ENCODE data around the gene EGFL7. TPM values are rescaled to one million over a fixed set of nuclear protein-coding genes. Genes with fewer than 3 reads are reported as not detected.
"Not testable (repeated sequence)": the region's sequence is repeated elsewhere in the genome, so short reads cannot be mapped to it uniquely, and the experiment has no call there.

Gene EGFL7
- polyA plus RNA-seq, 4 donors = 29.0 to 79.5 (median 44.5) TPM

DNA sequence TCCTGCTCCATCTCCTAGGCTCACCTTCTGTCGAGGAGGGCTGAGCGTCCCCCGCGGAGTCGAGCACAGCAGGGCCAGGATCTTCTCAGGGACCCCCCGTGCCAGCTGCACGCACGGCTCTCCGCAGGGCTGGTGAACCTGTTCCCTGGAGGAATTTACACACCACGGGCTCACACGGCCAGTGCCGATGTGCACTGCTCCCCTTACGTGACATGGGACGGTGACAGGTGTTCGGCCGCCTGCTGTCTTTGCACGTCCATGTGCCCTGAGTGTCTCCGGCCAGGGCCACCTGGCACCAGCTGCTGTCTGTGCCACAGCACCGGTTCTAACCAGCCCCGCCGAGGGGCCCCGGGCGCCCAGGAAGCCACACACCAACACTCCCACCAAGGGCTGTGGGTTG, 33.2 kb downstream of the EGFL7 start:
- no peak for DNase-seq (ENCODE audit: low read depth in 4 of 4, low spot score in 3 of 4)

DNA sequence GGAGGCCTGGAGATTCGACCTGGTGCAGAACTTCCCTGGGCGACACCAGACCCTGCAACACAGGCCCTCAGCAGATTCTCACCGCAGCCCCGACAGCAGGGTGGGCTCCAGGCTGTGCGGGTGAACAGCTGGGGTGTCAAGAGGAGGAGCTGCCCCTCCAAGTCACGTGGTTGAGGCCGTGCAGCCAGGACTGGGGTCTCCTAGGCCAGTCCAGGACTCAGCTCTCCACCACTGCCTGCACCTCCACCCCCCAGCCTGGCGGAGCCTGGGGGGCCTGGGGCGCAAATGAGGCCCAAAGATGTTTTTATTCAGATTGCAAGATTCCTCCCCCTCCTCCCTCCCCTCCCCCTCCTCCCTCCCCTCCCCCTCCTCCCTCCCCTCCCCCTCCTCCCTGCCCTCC, 33.8 kb downstream of the EGFL7 start:
- DNase-seq (ENCODE audit: low read depth in 4 of 4, low spot score in 3 of 4) = no peak

GRCh38 chr9:136697146-136697820, 34.6 kb downstream of the EGFL7 start:
- DNase-seq (ENCODE audit: low read depth in 4 of 4, low spot score in 3 of 4) = no peak

- no peak for DNase-seq (ENCODE audit: low read depth in 4 of 4, low spot score in 3 of 4)
These were observed 35.3 kb downstream of the EGFL7 start for GRCh38 chr9:136697821-136698526.

DNA sequence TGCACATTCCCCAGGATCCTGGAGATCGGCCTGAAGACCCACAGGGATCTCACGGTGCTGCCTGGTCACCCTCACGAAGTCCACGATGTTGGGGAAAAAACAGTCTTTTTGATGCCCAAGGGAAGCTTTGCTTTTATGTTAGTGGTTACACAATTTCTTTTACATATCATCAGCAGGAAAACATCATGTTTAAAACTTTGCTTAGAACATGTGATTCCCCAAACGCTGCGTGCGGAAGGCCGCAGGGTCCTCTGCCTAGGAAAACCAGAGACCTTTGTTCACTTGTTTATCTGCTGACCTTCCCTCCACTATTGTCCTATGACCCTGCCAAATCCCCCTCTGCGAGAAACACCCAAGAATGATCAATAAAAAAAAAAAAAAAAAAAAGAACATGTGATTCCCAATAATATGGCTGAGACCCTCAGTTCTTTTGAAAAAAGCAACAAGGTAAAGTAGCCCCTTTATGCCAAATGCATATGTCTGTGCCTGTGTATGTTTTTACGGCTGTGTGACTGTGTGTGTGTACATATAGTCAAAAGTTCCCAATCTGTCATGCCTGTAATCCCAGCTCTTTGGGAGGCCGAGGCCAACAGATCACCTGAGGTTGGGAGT, 36.0 kb downstream of the EGFL7 start:
- no peak for DNase-seq (ENCODE audit: low read depth in 4 of 4, low spot score in 3 of 4)

DNA sequence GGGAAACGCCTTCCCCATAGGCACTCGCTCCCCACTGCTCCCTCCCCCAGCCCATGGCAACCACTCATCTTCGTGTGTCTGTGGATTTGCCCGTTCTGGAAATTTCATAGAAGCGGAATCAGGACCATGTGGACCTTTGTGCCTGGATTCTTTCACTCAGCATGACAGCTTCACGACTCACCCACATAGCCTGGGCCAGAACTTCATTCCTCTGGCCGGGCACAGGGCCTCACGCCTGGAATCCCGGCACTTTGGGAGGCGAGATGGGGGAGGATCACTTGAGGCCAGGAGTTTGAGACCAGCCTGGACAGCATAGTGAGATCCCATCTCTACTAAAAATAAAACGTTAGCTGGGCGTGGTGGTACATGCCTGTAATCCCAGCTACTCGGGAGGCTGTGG, 37.6 kb downstream of the EGFL7 start:
- DNase-seq (ENCODE audit: low read depth in 4 of 4, low spot score in 3 of 4) = no peak

DNA sequence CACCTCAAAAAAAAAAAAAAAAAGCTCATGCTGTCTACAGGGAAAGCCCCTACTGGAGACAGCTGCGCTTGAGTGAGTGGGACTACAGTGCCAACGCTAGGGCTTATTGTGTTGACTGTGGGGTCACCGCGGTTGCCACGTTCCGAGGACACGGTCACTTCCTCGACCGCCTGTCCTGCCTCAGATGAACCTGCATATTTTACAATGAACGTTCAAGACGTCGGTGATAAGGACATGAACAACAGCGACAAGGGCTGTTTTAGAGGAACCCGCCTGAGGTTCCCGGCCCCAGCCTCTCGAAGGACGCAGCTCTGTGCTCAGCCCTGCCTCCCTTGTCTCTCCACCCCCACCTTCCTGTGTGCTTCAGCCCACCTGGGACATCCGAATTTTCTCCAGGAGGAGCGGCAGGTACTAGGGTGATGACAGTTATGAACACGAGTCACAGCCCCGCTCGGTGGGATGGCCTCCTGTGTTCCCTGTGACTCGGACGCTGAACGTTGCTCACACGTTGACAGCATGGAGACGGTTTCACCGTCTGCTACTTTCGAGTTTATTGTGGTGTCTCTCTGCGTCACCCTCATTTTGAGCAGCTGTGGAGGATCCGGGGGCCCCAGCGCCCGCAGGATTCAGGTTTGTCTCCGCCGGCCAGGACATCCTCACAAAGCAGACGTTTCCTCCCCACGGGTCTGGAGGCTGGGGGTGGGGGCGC, 38.4 kb downstream of the EGFL7 start:
- no peak for DNase-seq (ENCODE audit: low read depth in 4 of 4, low spot score in 3 of 4)

DNA sequence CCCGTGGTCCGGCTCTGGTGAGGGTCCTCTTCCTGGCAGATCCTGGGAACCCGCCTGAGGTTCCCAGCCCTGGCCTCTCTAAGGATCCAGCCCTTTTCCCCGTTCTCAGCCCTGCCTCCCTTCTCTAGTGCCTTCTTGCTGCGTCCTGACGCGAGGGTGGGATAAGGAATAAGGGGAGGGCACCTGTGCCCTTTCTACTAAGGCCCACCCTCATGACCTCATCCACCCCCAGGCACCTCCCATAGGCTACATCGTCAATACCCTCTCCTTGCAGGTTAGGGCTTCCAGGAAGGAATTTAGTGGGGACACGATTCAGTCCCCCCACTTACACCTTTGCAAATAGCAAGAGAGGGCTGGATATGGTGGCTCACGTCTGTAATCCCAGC, 38.9 kb downstream of the EGFL7 start:
- no peak for DNase-seq (ENCODE audit: low read depth in 4 of 4, low spot score in 3 of 4)

GRCh38 chr9:136703276-136703860, 40.7 kb downstream of the EGFL7 start:
- no peak for DNase-seq (ENCODE audit: low read depth in 4 of 4, low spot score in 3 of 4)

GRCh38 chr9:136704741-136705140, 42.0 kb downstream of the EGFL7 start:
- not testable (repeated sequence) for DNase-seq (ENCODE audit: low read depth in 4 of 4, low spot score in 3 of 4)

DNA sequence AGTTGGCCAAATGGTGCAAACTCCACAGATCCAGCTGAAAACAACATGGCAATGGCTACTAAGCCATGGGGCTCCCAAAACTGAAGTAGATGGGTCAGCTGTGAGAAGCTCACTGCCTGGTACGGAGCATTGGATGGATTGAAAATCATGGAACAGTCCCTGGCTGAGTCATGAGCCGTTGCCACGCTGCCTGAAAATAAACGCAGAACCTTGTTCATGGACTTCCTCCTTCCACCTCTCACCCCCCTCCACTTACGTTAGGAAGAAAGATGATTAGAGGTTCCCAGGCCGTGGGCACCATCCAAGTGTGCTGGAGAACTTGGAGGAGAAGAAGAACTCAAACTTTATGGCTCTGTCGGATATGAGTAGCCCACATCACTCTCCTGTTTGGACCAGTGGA, 42.8 kb downstream of the EGFL7 start:
- DNase-seq (ENCODE audit: low read depth in 4 of 4, low spot score in 3 of 4) = no peak

- no peak for DNase-seq (ENCODE audit: low read depth in 4 of 4, low spot score in 3 of 4)
These were observed 44.3 kb downstream of the EGFL7 start for GRCh38 chr9:136707011-136707410.

- DNase-seq (ENCODE audit: low read depth in 4 of 4, low spot score in 3 of 4) = no peak
These were observed 45.3 kb downstream of the EGFL7 start for GRCh38 chr9:136707849-136708517.

DNA sequence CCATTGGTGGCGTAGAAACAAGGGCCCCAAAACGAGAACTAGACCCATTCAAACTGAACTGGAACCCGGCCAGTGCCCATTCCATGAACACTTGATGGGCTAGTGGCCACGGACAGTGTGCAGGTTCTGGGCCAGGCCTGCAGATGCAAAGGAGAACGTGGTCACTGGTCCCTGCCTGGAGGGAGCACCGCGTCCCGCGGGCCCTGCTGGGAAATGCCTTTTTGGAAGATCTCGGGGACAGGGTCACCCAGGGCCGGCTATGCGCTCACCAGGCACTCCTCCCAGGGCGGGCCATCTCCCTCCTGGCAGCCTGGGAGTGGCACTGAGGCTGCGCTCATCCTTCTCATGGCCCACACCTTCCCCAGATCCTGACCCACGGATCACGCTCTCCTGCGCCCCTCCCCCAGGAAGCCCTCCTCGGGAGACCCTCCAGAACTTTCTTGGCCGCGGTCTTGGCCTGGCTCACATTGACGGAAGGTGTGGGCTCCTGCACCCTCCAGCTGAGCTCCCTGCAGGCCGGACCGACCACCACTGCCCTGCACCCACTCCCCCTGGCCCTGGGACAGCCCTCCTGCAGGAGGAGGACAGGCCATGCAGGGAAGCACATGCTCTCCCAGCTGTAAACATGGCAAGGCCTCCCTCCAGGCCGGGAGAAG, 46.9 kb downstream of the EGFL7 start:
- no peak for DNase-seq (ENCODE audit: low read depth in 4 of 4, low spot score in 3 of 4)

DNA sequence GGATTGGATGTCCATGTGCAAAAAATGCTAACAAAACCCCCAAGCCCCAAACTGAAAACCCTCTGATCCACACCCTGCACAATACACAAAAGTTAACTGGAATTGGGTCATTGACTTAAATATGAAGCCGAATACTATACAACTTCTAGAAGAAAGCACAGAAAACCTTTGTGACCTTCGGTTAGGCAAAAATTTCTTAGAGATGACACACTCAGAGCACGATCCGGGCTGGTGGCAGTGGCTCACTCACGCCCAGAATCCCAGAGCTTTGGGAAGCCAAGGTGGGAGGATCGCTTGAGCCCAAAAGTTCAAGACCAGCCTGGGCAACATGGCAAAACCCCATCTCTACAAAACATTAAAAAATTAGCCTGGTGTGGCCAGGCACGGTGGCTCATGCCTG, 47.8 kb downstream of the EGFL7 start:
- DNase-seq (ENCODE audit: low read depth in 4 of 4, low spot score in 3 of 4) = no peak

GRCh38 chr9:136711219-136711648, 48.5 kb downstream of the EGFL7 start:
- not testable (repeated sequence) for DNase-seq (ENCODE audit: low read depth in 4 of 4, low spot score in 3 of 4)

DNA sequence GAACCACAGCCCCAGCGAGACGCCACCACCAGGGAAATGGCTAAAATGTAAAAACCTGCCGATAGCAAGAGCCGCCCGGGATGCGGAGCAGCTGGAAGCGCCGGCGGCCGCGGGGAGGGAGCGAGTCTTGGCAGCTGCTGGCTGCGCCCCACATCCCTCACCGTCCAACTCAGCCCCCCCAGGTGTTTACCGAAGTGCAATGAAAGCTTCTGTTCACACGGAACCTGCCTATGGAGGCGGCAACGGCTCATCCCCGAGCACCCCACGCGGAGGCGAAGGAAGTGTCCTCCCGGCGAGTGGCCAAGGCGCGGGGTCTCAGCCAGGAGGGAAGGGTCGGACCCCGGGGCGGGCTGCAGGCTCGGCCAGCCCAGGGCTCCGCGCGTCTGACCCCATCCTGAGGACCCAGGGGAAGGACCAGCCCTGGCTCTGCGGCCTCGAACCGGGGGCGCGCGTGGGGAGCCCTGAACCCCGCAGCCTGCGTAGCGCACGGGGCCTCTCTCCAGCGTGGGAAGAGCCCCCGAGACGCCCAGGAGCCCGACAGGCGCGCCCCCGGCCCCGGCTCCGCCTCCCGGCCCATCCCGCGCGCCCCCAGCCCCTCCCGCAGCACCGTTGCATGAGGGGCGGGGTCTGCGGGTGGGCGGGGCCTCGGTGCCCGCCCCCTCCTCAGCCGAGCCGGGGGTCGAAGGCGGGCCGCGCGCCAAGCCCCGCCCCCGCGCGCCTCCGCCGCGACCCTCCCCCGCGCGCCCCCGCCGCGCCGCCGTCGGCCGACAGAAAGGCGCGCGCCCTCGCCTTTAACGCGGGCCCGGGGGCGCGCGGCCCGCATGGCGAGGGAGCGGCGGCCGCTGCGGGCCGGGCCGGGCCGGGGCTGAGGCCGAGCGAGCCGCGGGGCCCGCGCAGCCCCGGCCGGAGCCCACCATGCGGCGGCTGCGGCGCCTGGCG, 49.3 kb downstream of the EGFL7 start, which contains the start of gene DIPK1B:
Gene DIPK1B (plus strand): TSS at position 822 of the 939 bp plus-strand sequence. CDS start 94 bp downstream, at position 916.
- DNase-seq (ENCODE audit: low read depth in 4 of 4, low spot score in 3 of 4) = no peak

- DNase-seq (ENCODE audit: low read depth in 4 of 4, low spot score in 3 of 4) = no peak
These were observed 50.2 kb downstream of the EGFL7 start for GRCh38 chr9:136712690-136713544.
